Tibial artery (tissue), 4 donors: ENCODE data around the gene ARHGAP28.

Source experiments
- DNase-seq, 2 donors: peaks; one replicate each; pipeline ENCODE4 v3.0.0-alpha.2; 2019
- H3K27ac ChIP-seq, 2 donors: fragments of 200-600 bp; sonication (generic) in 1 of 2; 1 replicate in 1 of 2; 2 replicates in 1 of 2; pipeline ENCODE4 v1.5.1; 2018 to 2019; ENCODE audit warnings: mild to moderate bottlenecking in 1 of 2
- H3K27me3 ChIP-seq, 2 donors: fragments of 200-600 bp; sonication (generic) in 1 of 2; one replicate each; pipeline versions ENCODE4 v1.5.1 to v1.6.0; 2016 to 2019
- H3K36me3 ChIP-seq, 3 donors: fragments of 200-600 bp; sonication (generic) in 2 of 3; one replicate each; pipeline ENCODE4 v1.5.1; 2016 to 2019; ENCODE audit warnings: mild to moderate bottlenecking in 2 of 3
- H3K4me1 ChIP-seq, 4 donors: fragments of 200-600 bp; sonication (generic) in 2 of 4; 1 replicate in 3 of 4; 2 replicates in 1 of 4; pipeline ENCODE4 v1.5.1; 2016 to 2019
- H3K4me3 ChIP-seq, 2 donors: fragments of 200-600 bp; sonication (generic) in 1 of 2; 1 replicate in 1 of 2; 2 replicates in 1 of 2; pipeline ENCODE4 v1.5.1; 2018 to 2019; ENCODE audit warnings: mild to moderate bottlenecking in 2 of 2
- H3K9me3 ChIP-seq, 3 donors: fragments of 200-600 bp; sonication (generic) in 1 of 3; one replicate each; pipeline ENCODE4 v1.5.1; 2016 to 2019
- CTCF ChIP-seq, 2 experiments: fragments of 200-600 bp in 1 of 2; fragments of 450-650 bp in 1 of 2; IDR thresholded peaks; one replicate each; pipeline ENCODE4 v1.5.1; 2017 to 2019; ENCODE audit warnings: antibody characterized with exemption in 2 of 2, mild to moderate bottlenecking in 1 of 2, moderate library complexity in 1 of 2
- intact Hi-C: fragments of 100-400 bp; cut with DNase I; formaldehyde crosslinking; loops from one replicate; pipeline ENCODE4 v1.15.0; 2023; ENCODE audit warnings: low total_unique reads

ARHGAP28 gene

GRCh38 chr18:6956495-6956894 lies 227.0 kb downstream of the ARHGAP28 start:
- intact Hi-C loops, result no loop called here
- H3K27ac ChIP-seq, result no peak overlapping the region
- no peak overlapping the region for H3K4me3 ChIP-seq
- no peak for TF ChIP-seq CTCF (IDR thresholded peaks at IDR 0.05)
- no peaks in the 10 kb centered on the region for H3K9me3 ChIP-seq
- H3K4me1 ChIP-seq, result no peaks in the 10 kb centered on the region
- no peaks in the 10 kb centered on the region for H3K27me3 ChIP-seq
- no peak for DNase-seq
- peaks cover 0 to 4% (median 0%) of the 10 kb centered on the region in 3 donors for H3K36me3 ChIP-seq

- DNase-seq, result no peak
- intact Hi-C loops, result no loop called here
- no peaks in the 10 kb centered on the region for H3K27me3 ChIP-seq
- no peaks in the 10 kb centered on the region for H3K4me1 ChIP-seq
- H3K36me3 ChIP-seq, result peaks cover 0 to 4% (median 0%) of the 10 kb centered on the region in 3 donors
- no peaks in the 10 kb centered on the region for H3K9me3 ChIP-seq
- no peak overlapping the region for H3K27ac ChIP-seq
- no peak for TF ChIP-seq CTCF (IDR thresholded peaks at IDR 0.05)
- no peak overlapping the region for H3K4me3 ChIP-seq
Measured at GRCh38 chr18:6956999-6957398, 227.5 kb downstream of the ARHGAP28 start.

- peaks cover 0 to 9% (median 0%) of the 10 kb centered on the region in 3 donors for H3K36me3 ChIP-seq
- no peaks in the 10 kb centered on the region for H3K4me1 ChIP-seq
- H3K9me3 ChIP-seq, result no peaks in the 10 kb centered on the region
- TF ChIP-seq CTCF (IDR thresholded peaks at IDR 0.05), result no peak
- H3K4me3 ChIP-seq, result no peak overlapping the region
- intact Hi-C loops, result no loop called here
- no peaks in the 10 kb centered on the region for H3K27me3 ChIP-seq
- no peak for DNase-seq
- no peak overlapping the region for H3K27ac ChIP-seq
Measured at GRCh38 chr18:6959110-6959509, 229.6 kb downstream of the ARHGAP28 start.

GRCh38 chr18:6960124-6960523 lies 230.6 kb downstream of the ARHGAP28 start:
- Histone ChIP-seq H3K36me3 (peaks cover 0 to 9% (median 0%) of the 10 kb centered on the region in 3 donors), H3K4me3 (no peak overlapping the region), H3K27ac (no peak overlapping the region), H3K27me3 (no peaks in the 10 kb centered on the region), H3K9me3 (no peaks in the 10 kb centered on the region), H3K4me1 (no peaks in the 10 kb centered on the region)
- no peak for TF ChIP-seq CTCF (IDR thresholded peaks at IDR 0.05)
- intact Hi-C loops, result no loop called here
- no peak for DNase-seq

- no peaks in the 10 kb centered on the region for H3K9me3 ChIP-seq
- no peaks in the 10 kb centered on the region for H3K4me1 ChIP-seq
- no peaks in the 10 kb centered on the region for H3K27me3 ChIP-seq
- H3K27ac ChIP-seq, result no peak overlapping the region
- no peak for TF ChIP-seq CTCF (IDR thresholded peaks at IDR 0.05)
- intact Hi-C loops, result no loop called here
- H3K36me3 ChIP-seq, result peaks cover 0 to 9% (median 0%) of the 10 kb centered on the region in 3 donors
- no peak overlapping the region for H3K4me3 ChIP-seq
- no peak for DNase-seq
Measured at GRCh38 chr18:6960656-6961055, 231.1 kb downstream of the ARHGAP28 start.

GRCh38 chr18:6961331-6961730 lies 231.8 kb downstream of the ARHGAP28 start:
- Histone ChIP-seq H3K9me3 (no peaks in the 10 kb centered on the region), H3K36me3 (peaks cover 0 to 7% (median 0%) of the 10 kb centered on the region in 3 donors), H3K4me3 (no peak overlapping the region), H3K27me3 (no peaks in the 10 kb centered on the region), H3K4me1 (no peaks in the 10 kb centered on the region), H3K27ac (no peak overlapping the region)
- no peak for TF ChIP-seq CTCF (IDR thresholded peaks at IDR 0.05)
- DNase-seq, result no peak
- intact Hi-C loops, result no loop called here
